ENCODE results near the gene ATP2B2.
"Not testable (repeated sequence)": the region's sequence is repeated elsewhere in the genome, so short reads cannot be mapped to it uniquely, and the experiment has no call there.

ATP2B2 gene

GRCh38 chr3:10505050-10505790 lies at the start of gene ATP2B2:
Gene ATP2B2 (minus strand): TSS chr3:10505586. CDS start chr3:10449543, 56,043 bp downstream.
- DNase-seq (ENCODE audit: low read depth), result no peak

GRCh38 chr3:10554746-10555145 lies 49.4 kb upstream of the ATP2B2 start:
- DNase-seq (ENCODE audit: low read depth), result no peak

DNA sequence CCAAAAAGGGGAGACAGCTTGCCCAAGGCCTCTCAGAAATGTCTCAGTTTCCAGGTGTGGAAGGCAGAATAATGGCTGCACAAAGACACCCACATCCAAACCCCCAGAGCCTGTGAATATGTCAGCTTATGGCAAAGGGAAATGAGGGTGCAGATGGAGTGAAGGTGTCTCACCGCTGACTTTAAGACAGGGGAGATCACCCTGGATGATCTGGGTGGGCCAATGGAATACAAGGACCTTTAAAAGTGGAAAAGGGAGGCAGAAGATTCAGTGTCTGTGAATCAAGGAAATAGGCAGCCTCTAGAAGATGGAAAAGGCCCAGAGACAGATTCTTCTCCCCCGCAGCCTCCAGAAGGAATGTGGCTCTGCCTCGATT lies 48.8 kb upstream of the ATP2B2 start:
- no peak for DNase-seq (ENCODE audit: low read depth)

DNA sequence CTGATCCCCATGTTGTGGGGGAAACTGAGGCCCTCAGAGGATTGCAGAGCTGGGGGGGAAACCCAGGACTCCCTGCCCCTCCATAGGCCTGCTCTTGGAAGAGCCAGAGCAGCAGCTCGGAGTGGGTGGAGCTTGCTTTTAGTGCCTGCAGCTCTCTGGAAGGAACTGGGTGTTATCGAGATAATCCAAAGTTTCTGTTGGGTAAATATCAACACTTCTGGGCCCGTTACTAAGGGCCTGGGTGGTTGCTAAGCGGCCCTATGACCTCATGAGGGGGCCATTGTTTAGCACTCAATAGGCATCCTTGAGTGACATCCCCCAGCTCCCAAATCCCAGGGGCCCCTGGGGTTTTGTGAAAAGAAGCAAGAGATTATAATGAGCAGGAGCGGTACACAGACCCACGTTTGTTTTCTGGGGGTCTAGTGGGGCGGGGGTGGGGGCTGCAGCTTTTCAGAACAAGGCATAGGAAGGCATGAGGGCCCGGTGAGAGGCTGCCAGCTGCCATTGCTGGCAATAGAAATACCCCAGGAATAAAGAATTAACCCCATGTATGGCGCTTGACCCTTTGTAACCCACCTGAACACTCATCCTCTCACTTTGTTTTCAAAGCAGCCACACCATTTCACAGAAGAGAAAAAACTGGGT lies 48.3 kb upstream of the ATP2B2 start:
- DNase-seq (ENCODE audit: low read depth), result no peak

- DNase-seq (ENCODE audit: low read depth), result no peak
Observed at GRCh38 chr3:10552631-10552943, 47.2 kb upstream of the ATP2B2 start.

- DNase-seq (ENCODE audit: low read depth), result peak; percentile 79
Observed at GRCh38 chr3:10551821-10552630, 46.6 kb upstream of the ATP2B2 start.

DNA sequence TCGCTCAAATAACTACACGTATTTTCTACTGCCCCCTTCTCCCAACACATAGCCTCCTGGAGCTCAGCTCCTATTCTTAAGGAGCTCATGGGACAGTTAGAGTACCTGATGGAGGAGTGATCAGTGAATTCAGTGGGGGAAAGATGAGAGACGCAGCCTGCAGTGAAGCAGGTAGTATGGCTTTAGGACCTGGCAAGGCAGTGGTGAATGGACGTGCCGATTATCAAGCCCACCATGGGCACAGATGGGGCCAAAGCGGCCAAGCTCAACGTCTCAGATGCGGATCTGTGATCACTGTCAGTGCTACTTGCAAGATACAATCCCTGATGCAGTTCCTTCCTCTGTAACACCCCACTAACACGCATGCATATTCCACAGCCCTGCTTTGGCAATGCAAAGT lies 45.8 kb upstream of the ATP2B2 start:
- DNase-seq (ENCODE audit: low read depth), result no peak

GRCh38 chr3:10550705-10551104 lies 45.3 kb upstream of the ATP2B2 start:
- DNase-seq (ENCODE audit: low read depth), result no peak

DNA sequence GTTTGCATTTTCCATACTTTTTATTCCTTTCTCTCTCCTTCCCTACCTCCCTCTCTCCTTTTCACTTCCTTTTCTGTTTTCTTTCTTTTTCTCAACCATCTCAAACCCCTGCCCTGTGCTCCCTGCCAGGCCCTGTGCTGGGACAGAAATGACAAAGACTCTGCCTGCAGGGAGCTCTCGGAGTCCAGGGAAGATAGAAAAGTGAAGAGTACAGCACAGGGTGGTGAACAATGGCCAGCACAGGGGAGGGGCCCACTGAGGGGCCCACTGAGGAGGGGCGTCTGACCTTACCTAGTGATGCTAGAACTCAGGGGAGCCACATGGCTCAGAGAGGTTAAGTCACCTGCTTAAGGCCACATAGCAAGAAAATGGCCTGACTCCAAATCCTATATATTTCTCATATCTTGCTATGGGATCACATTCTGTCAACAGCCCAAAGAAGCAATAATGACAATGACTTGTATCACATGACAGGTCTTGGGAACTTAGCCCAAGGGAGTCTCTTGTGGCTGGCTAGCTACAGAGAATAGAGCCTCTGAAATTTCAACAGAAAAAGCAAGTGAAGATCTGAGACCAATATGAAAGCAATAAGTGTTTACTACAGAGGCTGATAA lies 44.3 kb upstream of the ATP2B2 start:
- DNase-seq (ENCODE audit: low read depth), result no peak

- no peak for DNase-seq (ENCODE audit: low read depth)
Observed at GRCh38 chr3:10548992-10549391, 43.6 kb upstream of the ATP2B2 start.

DNA sequence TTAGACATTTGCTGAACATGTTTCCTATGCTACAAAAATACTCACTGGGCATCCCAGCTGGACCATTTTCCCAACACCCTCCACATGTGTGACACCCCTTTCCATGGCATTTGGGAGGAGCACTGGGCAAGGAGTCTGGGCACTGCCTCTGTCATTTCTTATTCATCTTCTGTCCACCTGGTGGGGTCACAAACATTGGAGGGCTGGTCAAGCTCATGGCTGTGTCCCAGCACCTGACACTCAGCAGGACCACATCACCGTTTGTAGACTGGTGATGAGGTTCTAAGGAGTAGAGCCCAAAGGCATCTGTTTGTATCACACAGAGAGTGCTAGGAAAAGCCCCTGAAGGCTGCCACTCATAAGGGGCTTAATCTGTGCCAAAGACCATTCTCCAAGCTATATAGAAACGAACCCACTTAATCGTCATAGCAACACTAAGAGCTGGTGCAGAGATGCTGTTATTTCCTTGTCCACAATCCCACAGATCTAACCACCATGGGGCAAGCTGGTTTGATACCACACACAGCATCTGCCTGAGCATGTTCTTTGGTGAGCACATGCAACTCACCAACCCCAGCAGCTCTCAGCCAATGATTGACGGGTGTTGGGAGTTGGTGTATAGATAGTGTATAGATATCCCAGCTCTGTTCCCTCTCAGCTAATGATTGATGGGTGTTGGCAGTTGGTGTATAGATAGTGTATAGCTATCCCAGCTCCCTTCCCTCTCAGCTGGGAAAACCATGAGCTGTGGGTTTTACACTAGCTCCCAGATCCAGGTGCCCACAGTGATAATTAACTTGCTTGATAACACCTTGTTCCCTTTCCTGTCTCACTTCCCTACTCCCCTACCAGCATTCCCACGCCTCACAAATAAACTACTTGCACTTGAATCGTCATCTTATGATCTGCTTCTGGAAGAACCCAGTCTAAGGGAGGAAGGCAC lies 42.7 kb upstream of the ATP2B2 start:
- DNase-seq (ENCODE audit: low read depth), result no peak

DNA sequence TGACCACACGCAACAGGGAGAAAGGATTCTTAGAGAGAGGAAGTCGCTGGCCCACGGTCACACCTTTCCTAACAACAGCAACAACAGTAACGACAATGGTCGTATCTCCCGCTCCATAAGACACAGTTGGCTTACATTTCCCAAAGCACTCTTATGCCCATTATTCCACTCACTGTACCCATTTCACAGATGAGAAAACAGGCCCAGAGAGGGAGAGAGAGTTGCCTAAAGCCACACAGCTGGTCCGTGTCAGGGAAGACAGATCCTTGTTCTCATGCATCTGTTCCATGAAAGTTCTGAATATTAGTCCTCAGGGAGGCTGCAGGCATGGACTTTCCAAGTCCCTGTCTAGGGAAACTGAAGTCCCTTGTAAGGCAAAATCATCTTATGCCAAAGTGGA lies 42.0 kb upstream of the ATP2B2 start:
- no peak for DNase-seq (ENCODE audit: low read depth)

DNA sequence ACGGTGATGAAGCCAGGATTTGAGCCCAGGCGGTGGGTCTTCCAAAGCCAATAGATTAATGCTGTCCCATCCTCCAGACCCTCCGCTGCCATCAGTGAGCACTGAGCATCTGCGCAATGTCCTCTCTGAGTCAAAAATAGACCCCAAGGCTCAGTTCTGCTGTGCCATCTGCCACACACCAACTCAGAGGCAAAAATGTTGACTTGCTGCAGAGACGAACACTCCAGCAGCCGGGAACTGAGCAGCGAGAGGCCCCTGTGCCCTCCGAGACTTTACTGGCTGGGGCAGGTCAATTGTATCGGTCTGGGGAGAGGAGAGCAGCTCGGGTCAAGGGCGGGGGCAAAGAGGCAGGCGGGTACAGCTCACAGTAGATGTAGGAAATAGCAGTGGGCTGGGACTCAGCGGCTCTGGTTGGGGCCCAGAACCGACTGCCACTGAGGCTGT lies 41.5 kb upstream of the ATP2B2 start:
- no peak for DNase-seq (ENCODE audit: low read depth)

- no peak for DNase-seq (ENCODE audit: low read depth)
Observed at GRCh38 chr3:10546181-10546624, 40.8 kb upstream of the ATP2B2 start.

DNA sequence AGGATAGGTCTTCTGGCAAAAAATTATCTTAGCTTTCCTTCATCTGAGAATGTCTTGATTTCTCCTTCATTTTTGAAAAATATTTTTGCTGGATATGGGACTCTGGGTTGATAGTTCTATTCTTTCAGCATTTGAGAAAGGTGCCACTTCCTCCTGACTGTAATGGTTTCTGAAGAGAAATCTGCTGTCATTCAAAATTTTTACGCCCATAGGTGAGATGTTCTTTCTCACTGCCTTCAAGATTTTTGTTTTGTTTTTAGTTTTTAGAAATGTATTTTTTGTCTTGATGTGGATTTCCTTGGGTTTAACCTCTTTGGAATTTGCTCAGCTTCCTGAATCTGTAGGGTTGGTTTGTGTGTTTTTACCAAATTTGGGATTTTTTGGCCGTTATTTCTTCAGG lies 37.1 kb upstream of the ATP2B2 start:
- no peak for DNase-seq (ENCODE audit: low read depth)

- not testable (repeated sequence) for DNase-seq (ENCODE audit: low read depth)
Observed at GRCh38 chr3:10540347-10540746, 35.0 kb upstream of the ATP2B2 start.

DNA sequence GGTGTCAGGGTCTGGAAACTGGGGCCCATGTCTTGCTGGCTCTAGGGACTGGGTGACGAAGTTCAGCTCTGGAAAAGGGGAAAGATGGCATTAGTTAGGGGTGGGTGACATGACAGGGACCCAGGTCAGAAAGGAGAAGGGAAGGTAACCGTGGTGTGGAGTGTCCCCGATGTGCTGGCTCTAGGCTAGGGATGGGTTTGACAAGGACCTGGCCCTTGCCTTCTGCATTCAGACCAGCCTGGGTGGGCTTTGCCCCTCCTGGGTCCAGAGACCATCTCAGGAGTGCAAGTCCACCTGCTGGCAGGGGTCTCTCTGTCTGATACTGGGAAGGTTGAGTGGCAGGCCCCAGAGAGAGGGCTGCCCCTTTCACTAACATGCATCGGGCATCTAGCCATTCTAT lies 28.7 kb upstream of the ATP2B2 start:
- no peak for DNase-seq (ENCODE audit: low read depth)

DNA sequence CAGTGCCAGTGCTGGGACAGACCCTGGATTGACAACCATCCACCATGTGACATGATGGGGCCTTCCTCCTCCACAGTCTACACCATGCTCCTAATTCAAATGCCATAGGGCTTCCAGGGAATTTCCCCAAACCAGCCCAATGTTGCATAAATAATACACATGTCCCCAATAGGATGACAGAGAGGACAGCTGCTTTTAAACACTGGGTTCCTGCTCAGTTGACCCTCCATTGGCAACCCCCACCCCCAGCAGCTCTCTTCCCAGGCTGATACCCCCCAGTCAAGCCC lies 28.3 kb upstream of the ATP2B2 start:
- DNase-seq (ENCODE audit: low read depth), result no peak

GRCh38 chr3:10532939-10533736 lies 27.8 kb upstream of the ATP2B2 start:
- DNase-seq (ENCODE audit: low read depth), result no peak

- no peak for DNase-seq (ENCODE audit: low read depth)
Observed at GRCh38 chr3:10531031-10531430, 25.6 kb upstream of the ATP2B2 start.

- no peak for DNase-seq (ENCODE audit: low read depth)
Observed at GRCh38 chr3:10530241-10530640, 24.9 kb upstream of the ATP2B2 start.
